GM23338 (cell line): ENCODE results near the gene MARCHF3. TPM values are rescaled to one million over a fixed set of nuclear protein-coding genes. Genes with fewer than 3 reads are reported as not detected.
"Not testable (repeated sequence)": the region's sequence is repeated elsewhere in the genome, so short reads cannot be mapped to it uniquely, and the experiment has no call there.

ENCODE experiments used
- ATAC-seq: fragments of 200-7000 bp; cut with Tn5 transposase; 3 replicates; pipeline ENCODE4 v1.9.1; 2020
- DNase-seq: peaks from one replicate; pipeline ENCODE4 v3.0.0-alpha.2; 2015; ENCODE audit warnings: low spot score
- H2AFZ ChIP-seq: fragments of 200-600 bp; sonication (generic); 2 replicates; pipeline ENCODE4 v1.8.0; 2016; ENCODE audit warnings: antibody characterized with exemption, mild to moderate bottlenecking, moderate library complexity
- H3F3A ChIP-seq: fragments of 200-600 bp; sonication (generic); replicated peaks from 2 replicates; pipeline ENCODE4 v1.8.0; 2017; ENCODE audit warnings: antibody characterized with exemption, mixed run types, low read depth
- H3K27ac ChIP-seq: fragments of 200-600 bp; sonication (generic); 2 replicates; pipeline ENCODE4 v1.6.1; 2016; ENCODE audit warnings: low read depth
- H3K27me3 ChIP-seq: fragments of 200-600 bp; sonication (generic); 2 replicates; pipeline ENCODE4 v1.8.0; 2016; ENCODE audit warnings: mild to moderate bottlenecking, mixed run types, moderate library complexity; ENCODE audit not compliant: insufficient read depth
- H3K36me3 ChIP-seq: fragments of 200-600 bp; sonication (generic); 2 replicates; pipeline ENCODE4 v1.8.0; 2016; ENCODE audit warnings: mild to moderate bottlenecking; ENCODE audit not compliant: insufficient read depth
- H3K4me1 ChIP-seq: fragments of 200-600 bp; sonication (generic); 2 replicates; pipeline ENCODE4 v1.8.0; 2016; ENCODE audit warnings: mild to moderate bottlenecking, moderate library complexity; ENCODE audit not compliant: insufficient read depth
- H3K4me2 ChIP-seq: fragments of 200-600 bp; sonication (generic); 2 replicates; pipeline ENCODE4 v1.7.1; 2017; ENCODE audit warnings: mixed run types
- H3K4me3 ChIP-seq: fragments of 200-600 bp; sonication (generic); 2 replicates; pipeline ENCODE4 v1.6.1; 2016; ENCODE audit warnings: mixed run types
- H3K79me2 ChIP-seq: fragments of 200-600 bp; sonication (generic); replicated peaks from 2 replicates; pipeline ENCODE4 v1.8.0; 2017; ENCODE audit warnings: mild to moderate bottlenecking; ENCODE audit not compliant: insufficient read depth
- H3K9me2 ChIP-seq: fragments of 200-600 bp; sonication (generic); 2 replicates; pipeline ENCODE4 v1.8.0; 2017; ENCODE audit not compliant: insufficient read depth
- H4K20me1 ChIP-seq: fragments of 200-600 bp; sonication (generic); replicated peaks from 2 replicates; pipeline ENCODE4 v1.8.0; 2017; ENCODE audit warnings: mild to moderate bottlenecking; ENCODE audit not compliant: insufficient read depth
- H3K27ac Mint-ChIP-seq: 2 replicates; pipeline ENCODE4 v1.8.0; 2020; ENCODE audit warnings: inconsistent platforms, mild to moderate bottlenecking, moderate library complexity, mixed read lengths
- H3K27me3 Mint-ChIP-seq: 3 replicates; pipeline ENCODE4 v1.8.0; 2022; ENCODE audit warnings: low read depth, mild to moderate bottlenecking, moderate library complexity, mixed read lengths, inconsistent platforms; ENCODE audit not compliant: insufficient read depth, poor library complexity
- H3K36me3 Mint-ChIP-seq: 3 replicates; pipeline ENCODE4 v1.8.0; 2021; ENCODE audit warnings: low read depth, mild to moderate bottlenecking, inconsistent platforms, moderate library complexity, mixed read lengths
- H3K4me1 Mint-ChIP-seq: 3 replicates; pipeline ENCODE4 v1.8.0; 2020; ENCODE audit warnings: mild to moderate bottlenecking, inconsistent platforms, mixed read lengths
- H3K4me3 Mint-ChIP-seq: 3 replicates; pipeline ENCODE4 v1.8.0; 2021; ENCODE audit warnings: moderate library complexity, mild to moderate bottlenecking, inconsistent platforms, mixed read lengths
- H3K9me3 Mint-ChIP-seq: 3 replicates; pipeline ENCODE4 v1.8.0; 2020; ENCODE audit warnings: moderate library complexity, mild to moderate bottlenecking, inconsistent platforms, mixed read lengths
- CREB1 ChIP-seq: fragments of 250-450 bp; sonication (Bioruptor Pico); IDR thresholded peaks from 2 replicates; pipeline ENCODE4 v1.5.0; 2020; ENCODE audit warnings: low read depth, mild to moderate bottlenecking, moderate library complexity
- ETS1 ChIP-seq: IDR thresholded peaks from 2 replicates; pipeline ENCODE4 v1.6.1; 2016; ENCODE audit warnings: antibody characterized with exemption
- EZH2 ChIP-seq: fragments of 200-600 bp; sonication (generic); IDR thresholded peaks from one replicate; pipeline ENCODE4 v1.8.0; 2017; ENCODE audit warnings: antibody characterized with exemption, mild to moderate bottlenecking, low read depth; ENCODE audit not compliant: unreplicated experiment
- EZH2phosphoT487 ChIP-seq: fragments of 200-600 bp; sonication (generic); IDR thresholded peaks from one replicate; pipeline ENCODE4 v1.8.1; 2018; ENCODE audit warnings: antibody characterized with exemption; ENCODE audit not compliant: unreplicated experiment
- JUNB ChIP-seq: IDR thresholded peaks from one replicate; pipeline ENCODE4 v1.6.1; 2016; ENCODE audit warnings: antibody characterized with exemption; ENCODE audit not compliant: unreplicated experiment
- NANOG ChIP-seq: IDR thresholded peaks from 2 replicates; pipeline ENCODE4 v1.6.1; 2016; ENCODE audit warnings: antibody characterized with exemption, borderline replicate concordance
- POLR2AphosphoS5 ChIP-seq: IDR thresholded peaks from 2 replicates; pipeline ENCODE4 v1.6.1; 2016; ENCODE audit warnings: antibody characterized with exemption, low read depth
- STAT1 ChIP-seq: IDR thresholded peaks from one replicate; pipeline ENCODE4 v1.6.1; 2016; ENCODE audit warnings: antibody characterized with exemption; ENCODE audit not compliant: unreplicated experiment
- ZNF114 ChIP-seq: fragments of 250-450 bp; sonication (Bioruptor Pico); IDR thresholded peaks from 2 replicates; pipeline ENCODE4 v1.5.0; 2020; ENCODE audit warnings: mild to moderate bottlenecking, moderate library complexity
- ZNF331 ChIP-seq: fragments of 250-450 bp; sonication (Bioruptor Pico); IDR thresholded peaks from 2 replicates; pipeline ENCODE4 v1.5.0; 2020; ENCODE audit warnings: low read depth, mild to moderate bottlenecking, moderate library complexity
- ZNF462 ChIP-seq: fragments of 250-450 bp; sonication (Bioruptor Pico); IDR thresholded peaks from 2 replicates; pipeline ENCODE4 v1.5.0; 2020; ENCODE audit warnings: mild to moderate bottlenecking, moderate library complexity
- polyA plus RNA-seq: library from polyadenylated mRNA; unstranded; fragments of >200 nt; fragmentation: Nextera tagmentation; extraction: Ambion mirVana; gene quantifications from 2 replicates; pipeline ENCODE4 v1.2.1, GENCODE V29; 2016
- total RNA-seq: library from RNA; depleted of rRNA; stranded (reverse); fragments of >200 nt; shearing (Covaris generic); gene quantifications from 2 replicates; pipeline ENCODE4 v1.2.3, GENCODE V29; 2014
- TF ChIP-seq, protein P1 (sequence below): IDR thresholded peaks from one replicate; pipeline ENCODE4 v1.6.1; 2018; ENCODE audit warnings: antibody characterized with exemption; ENCODE audit not compliant: unreplicated experiment

Gene MARCHF3
- total and polyA plus RNA-seq, 2 experiments from 2014 or later, result 7.0 to 12.7 TPM

DNA sequence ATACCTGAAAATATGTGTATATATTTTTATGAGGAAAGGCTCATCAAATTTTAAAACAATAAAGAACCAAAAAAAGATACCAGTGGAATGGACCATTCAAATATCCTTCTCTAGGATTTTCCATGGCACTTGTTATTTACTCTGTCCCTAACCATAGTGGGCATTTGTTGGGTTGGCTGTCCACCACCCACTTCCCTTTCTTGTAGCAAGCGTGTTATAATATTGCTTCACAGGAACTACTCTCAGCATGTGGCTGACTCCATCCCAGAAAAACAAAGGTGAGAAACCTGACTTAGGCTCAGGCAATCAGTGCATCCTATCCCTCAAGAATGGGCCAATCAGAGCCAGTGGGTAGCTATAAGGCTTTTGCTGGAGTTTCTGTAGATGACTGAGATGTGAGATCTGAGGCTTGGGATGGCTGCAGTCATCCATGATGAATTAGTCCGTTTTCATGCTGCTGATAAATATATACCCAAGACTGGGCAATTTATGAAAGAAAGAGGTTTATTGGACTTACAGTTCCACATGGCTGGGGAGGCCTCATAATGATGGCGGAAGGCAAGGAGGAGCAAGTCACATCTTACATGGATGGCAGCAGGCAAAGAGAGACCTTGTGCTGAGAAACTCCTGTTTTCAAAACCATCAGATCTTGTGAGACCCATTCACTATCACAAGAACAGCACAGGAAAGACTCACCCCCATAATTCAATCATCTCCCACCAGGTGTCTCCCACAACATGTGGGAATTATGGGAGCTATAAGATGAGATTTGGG lies 25.7 kb upstream of the MARCHF3 start:
- DNase-seq (no peak), ATAC-seq (no peak)
- Histone ChIP-seq H4K20me1 (no peaks in the 10 kb centered on the region), H3K4me2 (no peak overlapping the region), H3K27ac (no peak overlapping the region), H3K4me3 (no peak overlapping the region), H3K27me3 (no peaks in the 10 kb centered on the region), H2AFZ (no peak overlapping the region), H3K79me2 (no peaks in the 10 kb centered on the region), H3K4me1 (no peaks in the 10 kb centered on the region), H3K9me2 (no peaks in the 10 kb centered on the region; the same call in 1 of the 2 replicates), H3K36me3 (no peaks in the 10 kb centered on the region), H3F3A (no peaks in the 10 kb centered on the region)
- Mint-ChIP-seq H3K4me1 (no peaks in the 10 kb centered on the region), H3K27me3 (peaks cover 2% of the 10 kb centered on the region), H3K9me3 (peaks cover 8% of the 10 kb centered on the region), H3K36me3 (peaks cover 12% of the 10 kb centered on the region), H3K4me3 (no peak overlapping the region), H3K27ac (no peak overlapping the region)
- TF ChIP-seq STAT1 (no peak), ETS1 (no peak), ZNF462 (CRISPR knock-in tag) (no peak), NANOG (no peak), JUNB (no peak), POLR2AphosphoS5 (no peak), EZH2phosphoT487 (no peak), ZNF331 (CRISPR knock-in tag) (no peak), EZH2 (no peak), CREB1 (CRISPR knock-in tag) (no peak), ZNF114 (no peak)
- TF ChIP-seq, protein P1, sequence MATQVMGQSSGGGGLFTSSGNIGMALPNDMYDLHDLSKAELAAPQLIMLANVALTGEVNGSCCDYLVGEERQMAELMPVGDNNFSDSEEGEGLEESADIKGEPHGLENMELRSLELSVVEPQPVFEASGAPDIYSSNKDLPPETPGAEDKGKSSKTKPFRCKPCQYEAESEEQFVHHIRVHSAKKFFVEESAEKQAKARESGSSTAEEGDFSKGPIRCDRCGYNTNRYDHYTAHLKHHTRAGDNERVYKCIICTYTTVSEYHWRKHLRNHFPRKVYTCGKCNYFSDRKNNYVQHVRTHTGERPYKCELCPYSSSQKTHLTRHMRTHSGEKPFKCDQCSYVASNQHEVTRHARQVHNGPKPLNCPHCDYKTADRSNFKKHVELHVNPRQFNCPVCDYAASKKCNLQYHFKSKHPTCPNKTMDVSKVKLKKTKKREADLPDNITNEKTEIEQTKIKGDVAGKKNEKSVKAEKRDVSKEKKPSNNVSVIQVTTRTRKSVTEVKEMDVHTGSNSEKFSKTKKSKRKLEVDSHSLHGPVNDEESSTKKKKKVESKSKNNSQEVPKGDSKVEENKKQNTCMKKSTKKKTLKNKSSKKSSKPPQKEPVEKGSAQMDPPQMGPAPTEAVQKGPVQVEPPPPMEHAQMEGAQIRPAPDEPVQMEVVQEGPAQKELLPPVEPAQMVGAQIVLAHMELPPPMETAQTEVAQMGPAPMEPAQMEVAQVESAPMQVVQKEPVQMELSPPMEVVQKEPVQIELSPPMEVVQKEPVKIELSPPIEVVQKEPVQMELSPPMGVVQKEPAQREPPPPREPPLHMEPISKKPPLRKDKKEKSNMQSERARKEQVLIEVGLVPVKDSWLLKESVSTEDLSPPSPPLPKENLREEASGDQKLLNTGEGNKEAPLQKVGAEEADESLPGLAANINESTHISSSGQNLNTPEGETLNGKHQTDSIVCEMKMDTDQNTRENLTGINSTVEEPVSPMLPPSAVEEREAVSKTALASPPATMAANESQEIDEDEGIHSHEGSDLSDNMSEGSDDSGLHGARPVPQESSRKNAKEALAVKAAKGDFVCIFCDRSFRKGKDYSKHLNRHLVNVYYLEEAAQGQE, result no peak

- H3K79me2 ChIP-seq, H3K4me1 ChIP-seq, H3K4me1 Mint-ChIP-seq, H3K36me3 ChIP-seq, DNase-seq, H2AFZ ChIP-seq, H3K4me2 ChIP-seq, H3K27me3 ChIP-seq, H3K27ac ChIP-seq, ATAC-seq, H4K20me1 ChIP-seq, H3K9me2 ChIP-seq, H3K4me3 ChIP-seq, H3K9me3 Mint-ChIP-seq, H3K27me3 Mint-ChIP-seq, H3K27ac Mint-ChIP-seq, H3K4me3 Mint-ChIP-seq, H3F3A ChIP-seq: not testable (repeated sequence)
- H3K36me3 Mint-ChIP-seq, result peaks cover 12% of the 10 kb centered on the region
Measured at GRCh38 chr5:127053551-127053950, 23.2 kb upstream of the MARCHF3 start.
